ENCODE measurements around the gene HLA-F.

HLA-F gene

DNA sequence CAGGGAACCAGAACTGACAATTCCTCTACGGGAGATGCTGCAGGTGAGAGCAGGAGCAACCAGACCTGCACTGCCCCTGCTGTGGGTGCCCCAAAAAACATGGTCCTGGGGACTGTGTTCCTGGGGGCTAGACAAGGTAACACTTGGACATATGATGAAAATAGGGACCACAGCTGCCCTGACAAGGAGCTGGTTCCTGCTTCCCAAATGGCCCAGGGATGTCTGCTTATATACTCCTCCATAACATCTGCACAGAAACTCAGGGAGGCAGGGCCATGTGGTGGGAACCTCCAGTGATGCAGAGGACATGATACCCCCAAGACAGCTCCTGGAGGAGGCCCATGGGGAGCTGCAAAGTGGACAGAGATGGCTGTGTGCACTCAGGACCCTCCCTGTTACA is 19.8 kb downstream of the HLA-F start:
- Histone ChIP-seq H3K27me3 (replicated peaks) (peaks cover 2% of the 10 kb centered on the region), H3K27ac (no peak overlapping the region), H3K4me3 (ENCODE audit: low read depth, low read length) (no peak overlapping the region), H3K36me3 (replicated peaks) (no peaks in the 10 kb centered on the region)
- in situ Hi-C loops (cut with HindIII; ENCODE audit: low pct_ligation_motif_present, low sequenced_read_pairs), result loop anchor here (25.0 kb wide), 1 partner anchor 94 kb away; the partner anchor contains the start of gene HLA-G
- TF ChIP-seq, protein P1, sequence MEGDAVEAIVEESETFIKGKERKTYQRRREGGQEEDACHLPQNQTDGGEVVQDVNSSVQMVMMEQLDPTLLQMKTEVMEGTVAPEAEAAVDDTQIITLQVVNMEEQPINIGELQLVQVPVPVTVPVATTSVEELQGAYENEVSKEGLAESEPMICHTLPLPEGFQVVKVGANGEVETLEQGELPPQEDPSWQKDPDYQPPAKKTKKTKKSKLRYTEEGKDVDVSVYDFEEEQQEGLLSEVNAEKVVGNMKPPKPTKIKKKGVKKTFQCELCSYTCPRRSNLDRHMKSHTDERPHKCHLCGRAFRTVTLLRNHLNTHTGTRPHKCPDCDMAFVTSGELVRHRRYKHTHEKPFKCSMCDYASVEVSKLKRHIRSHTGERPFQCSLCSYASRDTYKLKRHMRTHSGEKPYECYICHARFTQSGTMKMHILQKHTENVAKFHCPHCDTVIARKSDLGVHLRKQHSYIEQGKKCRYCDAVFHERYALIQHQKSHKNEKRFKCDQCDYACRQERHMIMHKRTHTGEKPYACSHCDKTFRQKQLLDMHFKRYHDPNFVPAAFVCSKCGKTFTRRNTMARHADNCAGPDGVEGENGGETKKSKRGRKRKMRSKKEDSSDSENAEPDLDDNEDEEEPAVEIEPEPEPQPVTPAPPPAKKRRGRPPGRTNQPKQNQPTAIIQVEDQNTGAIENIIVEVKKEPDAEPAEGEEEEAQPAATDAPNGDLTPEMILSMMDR (IDR thresholded peaks at IDR 0.05; ENCODE audit: low read depth, low read length, missing control alignments), result no peak
- no peak for DNase-seq

DNA sequence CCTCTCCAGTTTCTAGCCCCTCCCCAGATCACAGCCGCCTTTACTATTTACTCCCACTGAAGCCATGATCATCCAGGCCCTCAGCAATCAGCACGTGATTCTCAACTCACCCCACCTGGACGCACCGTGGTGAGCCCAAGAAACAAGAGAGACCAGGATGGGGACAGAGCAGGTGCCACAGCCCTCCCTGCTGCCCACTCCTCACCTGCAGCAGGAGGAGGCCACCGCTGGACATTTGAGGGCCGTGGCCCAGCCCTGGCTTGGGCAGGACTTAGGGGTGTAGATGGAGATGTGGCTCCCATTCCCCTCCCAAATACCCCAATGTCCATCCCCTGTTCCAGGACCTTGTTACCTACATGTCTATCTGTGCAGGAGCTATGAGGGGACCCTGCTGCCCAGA is 20.3 kb downstream of the HLA-F start:
- peaks cover 2% of the 10 kb centered on the region for H3K27me3 ChIP-seq (replicated peaks)
- DNase-seq, result no peak
- TF ChIP-seq, protein P1 (IDR thresholded peaks at IDR 0.05; ENCODE audit: low read depth, low read length, missing control alignments), result no peak
- H3K36me3 ChIP-seq (replicated peaks), result no peaks in the 10 kb centered on the region
- in situ Hi-C loops (cut with HindIII; ENCODE audit: low pct_ligation_motif_present, low sequenced_read_pairs), result loop anchor here (25.0 kb wide), 1 partner anchor 94 kb away; the partner anchor contains the start of gene HLA-G
- no peak overlapping the region for H3K4me3 ChIP-seq (ENCODE audit: low read depth, low read length)
- no peak overlapping the region for H3K27ac ChIP-seq

DNA sequence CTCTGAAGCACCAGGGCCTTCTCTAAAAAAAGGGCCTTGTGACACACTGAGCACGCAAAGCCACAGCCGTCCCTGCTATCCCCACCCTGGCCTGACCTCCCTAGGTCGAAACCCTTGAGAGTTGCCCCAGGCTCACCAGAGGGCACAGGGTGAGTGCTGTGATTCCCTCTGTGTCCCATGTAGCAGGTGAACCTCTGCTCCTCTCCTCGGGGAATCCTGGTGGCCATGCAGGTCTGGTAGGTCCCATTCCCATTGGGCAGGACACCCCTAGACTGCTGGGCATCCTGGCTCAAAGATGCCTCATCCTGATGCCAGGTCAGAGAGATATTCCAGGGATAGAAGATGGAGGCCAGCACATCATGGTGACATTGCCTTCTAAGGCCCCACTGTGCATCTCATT is 20.9 kb downstream of the HLA-F start:
- Histone ChIP-seq H3K36me3 (replicated peaks) (no peaks in the 10 kb centered on the region), H3K4me3 (ENCODE audit: low read depth, low read length) (no peak overlapping the region), H3K27ac (no peak overlapping the region), H3K27me3 (replicated peaks) (peaks cover 2% of the 10 kb centered on the region)
- TF ChIP-seq, protein P1 (IDR thresholded peaks at IDR 0.05; ENCODE audit: low read depth, low read length, missing control alignments), result no peak
- no peak for DNase-seq
- in situ Hi-C loops (cut with HindIII; ENCODE audit: low pct_ligation_motif_present, low sequenced_read_pairs), result loop anchor here (25.0 kb wide), 1 partner anchor 93 kb away; the partner anchor contains the start of gene HLA-G

DNA sequence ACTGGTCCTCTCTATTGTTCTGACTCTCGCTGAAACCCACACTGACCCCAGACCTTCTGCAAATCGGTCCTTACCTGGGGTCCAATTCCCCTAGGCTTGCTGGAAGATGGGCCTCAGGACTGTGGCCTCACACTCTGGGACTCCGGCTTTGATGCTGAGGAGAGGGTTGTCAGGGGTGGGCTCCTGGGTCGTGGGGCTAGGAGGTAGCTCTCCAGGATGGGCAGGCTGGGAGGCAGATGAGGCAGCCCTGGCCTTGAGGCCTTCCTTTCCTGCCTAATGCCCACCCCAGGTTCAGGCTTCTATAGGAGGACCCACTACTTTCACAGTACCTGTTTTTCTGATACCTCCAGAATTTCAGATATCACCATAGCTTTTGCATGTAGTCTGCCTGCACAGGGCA is 21.4 kb downstream of the HLA-F start:
- no peak for DNase-seq
- Histone ChIP-seq H3K27me3 (replicated peaks) (peaks cover 2% of the 10 kb centered on the region), H3K4me3 (ENCODE audit: low read depth, low read length) (no peak overlapping the region), H3K27ac (no peak overlapping the region), H3K36me3 (replicated peaks) (no peaks in the 10 kb centered on the region)
- in situ Hi-C loops (cut with HindIII; ENCODE audit: low pct_ligation_motif_present, low sequenced_read_pairs), result loop anchor here (25.0 kb wide), 1 partner anchor 93 kb away; the partner anchor contains the start of gene HLA-G
- TF ChIP-seq, protein P1 (IDR thresholded peaks at IDR 0.05; ENCODE audit: low read depth, low read length, missing control alignments), result no peak

DNA sequence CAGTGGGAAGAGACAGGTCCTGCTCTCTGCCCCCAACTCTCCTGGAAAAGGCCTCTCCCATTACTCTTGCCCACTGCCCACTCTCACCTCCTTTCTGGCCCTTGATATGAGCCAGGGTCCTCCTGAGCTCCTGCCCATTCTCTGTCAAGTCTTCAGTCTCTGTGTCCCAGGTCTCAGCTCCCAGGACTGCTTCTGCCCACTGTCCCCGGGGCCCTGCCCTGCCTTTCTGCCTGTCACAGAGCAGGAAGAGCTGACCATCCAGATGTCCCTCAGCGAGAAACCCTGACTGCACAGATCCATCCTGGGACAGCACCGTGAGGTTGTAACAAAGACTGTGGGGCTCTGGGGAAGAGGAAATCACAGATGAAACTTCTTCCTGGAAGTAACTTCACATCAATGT is 22.2 kb downstream of the HLA-F start:
- in situ Hi-C loops (cut with HindIII; ENCODE audit: low pct_ligation_motif_present, low sequenced_read_pairs), result loop anchor here (25.0 kb wide), 1 partner anchor 92 kb away; the partner anchor contains the start of gene HLA-G
- Histone ChIP-seq H3K27ac (no peak overlapping the region), H3K36me3 (replicated peaks) (no peaks in the 10 kb centered on the region), H3K4me3 (ENCODE audit: low read depth, low read length) (no peak overlapping the region), H3K27me3 (replicated peaks) (peaks cover 2% of the 10 kb centered on the region)
- DNase-seq, result no peak
- TF ChIP-seq, protein P1 (IDR thresholded peaks at IDR 0.05; ENCODE audit: low read depth, low read length, missing control alignments), result no peak

Data from brain microvascular endothelial cell (primary cell).